NCI-H2081 (cell line): ENCODE results near the gene MYOZ1.
"Not testable (repeated sequence)": the region's sequence is repeated elsewhere in the genome, so short reads cannot be mapped to it uniquely, and the experiment has no call there.

ENCODE experiments used
- DNase-seq, 2 experiments: peaks; one replicate each; lab custom pipeline; 2025; lab: John Stamatoyannopoulos, UW

The MYOZ1 gene

GRCh38 chr10:73647875-73648651 lies 6.8 kb upstream of the MYOZ1 start:
- DNase-seq = no peak

- DNase-seq = no peak
These were observed 6.1 kb upstream of the MYOZ1 start for GRCh38 chr10:73647211-73647874.

DNA sequence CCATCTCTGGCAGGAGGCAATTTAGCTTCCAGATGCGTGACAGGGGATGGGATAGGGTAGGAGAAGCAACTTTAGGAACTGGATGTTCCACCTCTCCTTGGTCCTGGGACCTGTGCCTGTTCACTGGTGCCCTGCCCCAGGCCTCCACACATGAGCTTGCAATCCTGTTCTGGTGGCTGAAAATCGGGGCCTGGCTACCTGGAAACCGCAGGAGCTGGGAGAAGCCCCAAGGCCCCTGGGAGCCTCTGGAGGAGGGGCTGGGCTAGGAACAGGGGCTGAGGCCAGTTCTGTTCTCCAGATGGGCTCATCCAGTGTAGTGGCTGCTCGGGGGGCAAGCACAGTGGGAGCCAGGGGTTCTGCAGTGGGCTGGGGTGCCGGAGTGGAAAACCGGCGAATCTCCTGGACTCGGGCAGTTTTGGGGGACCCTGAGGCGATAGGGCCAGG lies 5.3 kb upstream of the MYOZ1 start:
- DNase-seq = no peak

- DNase-seq = no peak
These were observed 4.0 kb upstream of the MYOZ1 start for GRCh38 chr10:73645251-73645650.

- no peak for DNase-seq
These were observed 3.5 kb upstream of the MYOZ1 start for GRCh38 chr10:73644767-73645166.

DNA sequence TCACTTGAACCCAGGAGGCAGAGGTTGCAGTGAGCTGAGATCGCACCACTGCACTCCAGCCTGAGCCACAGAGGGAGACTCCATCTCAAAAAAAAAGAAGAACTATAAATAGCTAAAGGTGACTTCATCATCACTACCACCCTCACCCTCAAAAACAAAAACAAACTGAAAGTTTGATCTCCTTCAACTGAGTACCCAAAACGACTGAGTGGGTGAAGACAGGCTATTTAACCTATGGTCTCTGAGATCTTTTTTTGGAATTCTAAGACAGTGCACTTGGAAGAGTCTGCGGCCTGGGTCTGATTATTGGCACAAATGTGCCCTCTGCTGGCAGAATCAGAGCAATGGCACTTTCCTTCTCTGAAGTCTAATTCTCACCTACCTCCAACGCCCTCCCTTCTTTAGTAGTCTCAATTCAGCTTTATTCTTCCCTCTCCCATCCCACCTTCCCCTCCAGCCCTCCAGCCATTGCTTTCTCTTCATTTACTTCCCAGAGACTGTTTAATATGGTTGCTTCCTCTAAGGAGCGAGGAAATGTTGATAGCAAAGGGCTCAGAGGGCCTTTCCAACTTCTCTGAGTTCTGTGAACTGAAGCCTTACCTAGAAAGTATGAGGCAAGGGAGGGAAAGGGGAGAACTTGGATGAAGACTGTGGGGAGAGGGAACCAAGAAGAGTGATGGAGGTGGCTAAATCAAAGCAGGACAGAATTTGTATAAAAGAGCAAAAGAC lies 2.9 kb upstream of the MYOZ1 start:
- DNase-seq = peak; percentile 28 to 48

- no peak for DNase-seq
These were observed 2.1 kb upstream of the MYOZ1 start for GRCh38 chr10:73643362-73643761.

GRCh38 chr10:73639286-73639685 lies 2.0 kb downstream of the MYOZ1 start:
- no peak for DNase-seq

DNA sequence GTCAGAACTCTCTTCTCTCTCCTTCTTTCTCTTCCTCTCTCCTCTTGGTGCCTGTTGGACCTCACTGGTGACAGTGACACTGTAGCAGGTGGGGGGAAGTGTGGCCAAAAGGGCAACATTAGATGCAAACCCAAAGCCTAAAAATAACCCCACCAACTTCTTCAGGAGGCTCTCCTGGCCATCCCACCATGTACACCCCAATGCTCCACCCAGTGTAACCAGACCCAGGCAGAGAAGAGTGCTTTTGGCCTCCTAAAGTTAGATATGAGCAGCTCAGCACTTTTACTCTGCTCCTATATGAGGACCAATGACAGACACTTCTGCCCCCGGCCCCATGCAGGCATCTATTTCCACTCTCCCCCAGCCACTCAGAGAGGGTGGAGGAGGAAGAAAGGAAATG lies 5.5 kb downstream of the MYOZ1 start:
- no peak for DNase-seq

- DNase-seq = no peak
These were observed 6.9 kb downstream of the MYOZ1 start for GRCh38 chr10:73634421-73634820.

DNA sequence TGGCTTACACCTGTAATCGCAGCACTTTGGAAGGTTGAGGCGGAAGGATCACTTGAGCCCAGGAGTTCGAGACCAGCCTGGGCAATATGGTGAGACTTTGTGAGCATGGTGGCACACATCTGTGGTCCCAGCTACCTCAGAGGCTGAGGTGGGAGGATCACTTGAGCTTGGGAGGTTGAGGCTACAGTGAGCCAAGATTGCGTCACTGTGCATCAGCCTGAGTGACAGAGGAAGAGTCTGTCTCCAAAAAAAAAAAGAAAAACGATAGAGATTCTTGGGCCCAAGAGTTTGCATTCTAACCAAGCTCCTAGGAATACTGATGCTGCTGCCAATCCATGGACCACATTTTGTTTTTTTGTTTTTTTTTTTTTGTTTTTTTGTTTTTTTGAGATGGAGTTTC lies 12.1 kb downstream of the MYOZ1 start:
- no peak for DNase-seq

- DNase-seq = no peak
These were observed 12.9 kb downstream of the MYOZ1 start for GRCh38 chr10:73628405-73628804.

- no peak for DNase-seq
These were observed 14.0 kb downstream of the MYOZ1 start for GRCh38 chr10:73627300-73627699.

GRCh38 chr10:73625884-73626752 lies 15.2 kb downstream of the MYOZ1 start:
- DNase-seq = peak; percentile 90 to 95

DNA sequence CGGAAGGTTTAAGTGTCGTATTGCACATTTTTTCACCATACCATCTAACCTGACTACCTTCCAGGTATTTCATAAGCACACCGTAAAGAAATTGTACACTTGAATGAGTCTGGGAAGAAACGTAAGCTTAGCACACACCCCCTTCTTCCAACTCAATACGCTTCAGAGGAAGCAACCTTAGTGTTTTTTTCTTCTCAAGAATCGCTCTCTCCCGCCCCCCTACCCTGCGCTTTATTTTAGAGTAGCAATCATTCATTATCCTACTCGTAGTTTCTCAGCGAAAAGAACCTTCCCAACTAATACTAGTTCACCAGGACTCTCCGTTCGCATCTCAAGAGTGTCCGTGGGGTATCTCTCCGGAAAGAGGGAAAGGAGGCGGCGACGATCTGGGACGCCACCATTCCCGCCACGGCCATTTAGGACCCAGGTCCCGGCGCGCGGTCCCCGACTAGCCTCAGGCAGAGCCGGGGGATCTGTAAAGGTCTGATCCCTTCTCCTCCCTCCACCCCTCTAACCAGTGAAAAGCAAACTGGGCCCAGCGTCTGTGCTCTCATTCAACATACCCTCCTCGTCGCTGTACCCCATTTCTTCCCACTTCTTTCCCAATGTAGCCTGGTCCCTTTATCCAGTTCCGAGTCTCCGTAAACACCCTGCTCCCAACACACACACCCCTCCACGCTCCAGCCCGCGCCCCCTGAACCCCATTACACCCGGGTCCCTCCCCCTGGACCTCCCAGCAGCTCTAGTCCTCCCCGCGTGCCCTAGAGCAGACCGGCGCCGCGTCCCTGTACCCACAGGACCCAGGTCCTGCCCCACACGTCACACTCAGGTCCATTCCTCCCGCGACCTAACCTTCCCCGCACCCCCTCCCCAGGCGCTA lies 16.0 kb downstream of the MYOZ1 start:
- DNase-seq = peak in 1 of 2 experiments; percentile 3

DNA sequence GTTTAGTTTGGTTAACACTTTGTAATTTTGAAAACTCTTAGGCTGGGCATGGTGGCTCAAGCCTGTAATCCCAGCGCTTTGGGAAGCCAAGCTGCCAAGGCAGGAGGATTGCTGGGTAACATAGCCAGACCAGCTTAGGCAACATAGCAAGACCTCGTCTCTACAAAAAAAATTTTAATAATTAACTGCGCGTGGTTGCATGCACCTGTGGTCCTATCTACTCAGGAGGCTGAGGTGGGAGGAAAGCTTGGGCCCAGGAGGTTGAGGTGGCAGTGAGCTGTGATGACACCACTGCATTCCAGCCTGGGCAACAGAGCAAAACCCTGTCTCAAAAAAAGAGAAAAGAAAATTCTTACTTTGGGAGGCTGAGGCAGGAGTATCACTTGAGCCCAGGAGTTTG lies 18.2 kb downstream of the MYOZ1 start:
- DNase-seq = no peak

DNA sequence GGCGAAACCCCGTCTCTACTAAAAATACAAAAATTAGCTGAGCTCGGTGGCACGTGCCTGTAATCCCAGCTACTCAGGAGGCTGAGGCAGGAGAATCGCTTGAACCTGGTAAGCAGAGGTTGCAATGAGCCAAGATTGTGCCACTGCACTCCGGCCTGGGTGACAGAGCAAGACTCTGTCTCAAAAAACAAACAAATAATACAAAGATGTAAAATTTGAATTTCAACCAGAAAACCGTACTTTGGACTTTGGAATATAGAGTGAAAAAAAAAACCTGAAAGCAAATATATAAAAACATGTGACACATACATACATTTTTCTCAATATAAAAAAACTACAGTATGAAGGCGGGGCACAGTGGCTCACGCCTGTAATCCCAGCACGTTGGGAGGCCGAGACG lies 20.3 kb downstream of the MYOZ1 start:
- DNase-seq = not testable (repeated sequence)

GRCh38 chr10:73617143-73617542 lies 24.1 kb downstream of the MYOZ1 start:
- DNase-seq = not testable (repeated sequence)

- DNase-seq = no peak
These were observed 26.6 kb downstream of the MYOZ1 start for GRCh38 chr10:73614720-73615119.

DNA sequence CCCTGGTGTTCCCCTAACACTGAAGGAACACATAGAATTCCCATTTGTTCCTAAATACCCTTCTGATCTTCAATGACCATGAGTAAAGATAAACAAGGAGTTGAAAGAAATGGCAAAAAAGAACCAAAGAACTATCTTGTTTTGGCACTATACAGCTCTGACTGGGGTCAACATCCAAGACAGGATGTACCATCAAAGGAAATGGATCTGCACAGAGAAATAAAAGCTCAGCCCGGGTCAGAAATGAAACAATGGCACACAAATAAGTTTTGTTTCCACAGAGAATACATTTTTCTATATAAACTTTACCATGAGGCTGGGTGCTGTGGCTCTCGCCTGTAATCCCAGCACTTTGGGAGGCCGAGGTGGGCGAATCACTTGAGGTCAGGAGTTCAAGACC lies 32.2 kb downstream of the MYOZ1 start:
- DNase-seq = no peak

GRCh38 chr10:73601486-73601921 lies 39.8 kb downstream of the MYOZ1 start:
- peak in 1 of 2 experiments; percentile 33 for DNase-seq
